Gastrocnemius medialis (tissue), 4 donors: ENCODE measurements around the gene CENPP. TPM values are rescaled to one million over a fixed set of nuclear protein-coding genes. Genes with fewer than 3 reads are reported as not detected.

ENCODE experiments used
- ATAC-seq, 2 donors: fragments of 150-250 bp; one replicate each; pipeline ENCODE4 v1.9.1; 2016
- DNase-seq, 2 donors: peaks; one replicate each; pipeline ENCODE4 v3.0.0-alpha.2; 2019
- H3K27ac ChIP-seq, 4 donors: fragments of 200-600 bp; sonication (generic); 1 replicate in 1 of 4; 2 replicates in 3 of 4; pipeline ENCODE4 v1.5.1; 2016 to 2018; ENCODE audit warnings: mild to moderate bottlenecking in 2 of 4, moderate library complexity in 1 of 4
- H3K27me3 ChIP-seq, 3 donors: fragments of 200-600 bp; sonication (generic) in 2 of 3; 1 replicate in 1 of 3; 2 replicates in 2 of 3; pipeline versions ENCODE4 v1.5.1 to v1.6.0; 2016 to 2019; ENCODE audit warnings: mild to moderate bottlenecking in 1 of 3, moderate library complexity in 1 of 3
- H3K36me3 ChIP-seq, 2 donors: fragments of 200-600 bp; sonication (generic) in 1 of 2; one replicate each; pipeline ENCODE4 v1.5.1; 2017 to 2018
- H3K4me1 ChIP-seq, 2 donors: fragments of 200-600 bp; sonication (generic) in 1 of 2; one replicate each; pipeline ENCODE4 v1.5.1; 2016 to 2017; ENCODE audit warnings: mild to moderate bottlenecking in 2 of 2
- H3K4me3 ChIP-seq, 4 donors: fragments of 200-600 bp; sonication (generic) in 3 of 4; 1 replicate in 1 of 4; 2 replicates in 3 of 4; pipeline ENCODE4 v1.5.1; 2016 to 2019; ENCODE audit warnings: mild to moderate bottlenecking in 2 of 4
- H3K9me3 ChIP-seq, 3 donors: fragments of 200-600 bp; sonication (generic) in 2 of 3; 1 replicate in 1 of 3; 2 replicates in 2 of 3; pipeline ENCODE4 v1.5.1; 2016 to 2019
- CTCF ChIP-seq, 5 experiments: fragments of 450-650 bp in 3 of 5; fragments of 200-600 bp in 2 of 5; sonication (generic) in 2 of 5; IDR thresholded peaks in 4 of 5; conservative IDR thresholded peaks in 1 of 5; 1 replicate in 4 of 5; 2 replicates in 1 of 5; pipeline ENCODE4 v1.5.1; 2016 to 2019; ENCODE audit warnings: antibody characterized with exemption in 5 of 5, mild to moderate bottlenecking in 3 of 5, moderate library complexity in 3 of 5
- POLR2A ChIP-seq, 2 donors: fragments of 450-650 bp; IDR thresholded peaks; one replicate each; pipeline ENCODE4 v1.6.1; 2017; ENCODE audit warnings: antibody characterized with exemption in 2 of 2, mild to moderate bottlenecking in 2 of 2, moderate library complexity in 2 of 2
- in situ Hi-C, 4 donors: fragments of 200-750 bp; cut with MboI; loops; one replicate each; pipeline versions ENCODE4 v1.15.0 to v1.8.0; 2017; ENCODE audit warnings: low sequenced_read_pairs in 4 of 4
- intact Hi-C: fragments of 100-400 bp; cut with DNase I; formaldehyde crosslinking; loops from one replicate; pipeline ENCODE4 v1.15.1; 2023; ENCODE audit warnings: low total_unique reads
- total RNA-seq, 4 donors: library from RNA; depleted of rRNA; stranded (reverse); fragments of >200 nt; gene quantifications; one replicate each; pipeline versions ENCODE4 v1.1.0 to v1.2.3, GENCODE V29; 2016

Gene CENPP
- total RNA-seq, 4 donors from 2014 or later, result 1.8 to 11.5 (median 8.7) TPM

GRCh38 chr9:92545002-92545510 lies 219.3 kb downstream of the CENPP start:
- no peaks in the 10 kb centered on the region for H3K27me3 ChIP-seq
- DNase-seq, result no peak
- no peak for TF ChIP-seq CTCF (IDR thresholded peaks at IDR 0.05 in 4 of 5, conservative IDR thresholded peaks at IDR 0.05 in 1 of 5)
- TF ChIP-seq POLR2A (IDR thresholded peaks at IDR 0.05), result no peak
- H3K9me3 ChIP-seq, result no peaks in the 10 kb centered on the region
- no peak overlapping the region for H3K27ac ChIP-seq
- ATAC-seq, result no peak
- no peak overlapping the region for H3K4me3 ChIP-seq
- H3K4me1 ChIP-seq, result no peaks in the 10 kb centered on the region
- H3K36me3 ChIP-seq, result no peaks in the 10 kb centered on the region
- intact Hi-C loops (no loop called here), in situ Hi-C loops (no loop called here)

- ATAC-seq (no peak), DNase-seq (no peak)
- TF ChIP-seq POLR2A (IDR thresholded peaks at IDR 0.05) (no peak), CTCF (IDR thresholded peaks at IDR 0.05 in 4 of 5, conservative IDR thresholded peaks at IDR 0.05 in 1 of 5) (no peak)
- Histone ChIP-seq H3K4me3 (no peak overlapping the region), H3K36me3 (no peaks in the 10 kb centered on the region), H3K27me3 (no peaks in the 10 kb centered on the region), H3K27ac (no peak overlapping the region), H3K4me1 (no peaks in the 10 kb centered on the region), H3K9me3 (no peaks in the 10 kb centered on the region)
- in situ Hi-C loops (no loop called here), intact Hi-C loops (no loop called here)
Observed at GRCh38 chr9:92547356-92547755, 221.6 kb downstream of the CENPP start.

GRCh38 chr9:92550765-92551164 lies 225.0 kb downstream of the CENPP start:
- DNase-seq (no peak), ATAC-seq (no peak)
- no peaks in the 10 kb centered on the region for H3K9me3 ChIP-seq
- no peak overlapping the region for H3K27ac ChIP-seq
- in situ Hi-C loops, result no loop called here
- TF ChIP-seq CTCF (IDR thresholded peaks at IDR 0.05 in 4 of 5, conservative IDR thresholded peaks at IDR 0.05 in 1 of 5), result no peak
- no peak for TF ChIP-seq POLR2A (IDR thresholded peaks at IDR 0.05)
- no peaks in the 10 kb centered on the region for H3K36me3 ChIP-seq
- no peak overlapping the region for H3K4me3 ChIP-seq
- H3K27me3 ChIP-seq, result no peaks in the 10 kb centered on the region
- intact Hi-C loops, result no loop called here
- H3K4me1 ChIP-seq, result no peaks in the 10 kb centered on the region

- TF ChIP-seq CTCF (IDR thresholded peaks at IDR 0.05 in 4 of 5, conservative IDR thresholded peaks at IDR 0.05 in 1 of 5) (no peak), POLR2A (IDR thresholded peaks at IDR 0.05) (no peak)
- intact Hi-C loops, result no loop called here
Observed at GRCh38 chr9:92558612-92559374, 233.0 kb downstream of the CENPP start.

More at GRCh38 chr9:92558612-92559374, 233.0 kb downstream of the CENPP start:
- no peak overlapping the region for H3K4me3 ChIP-seq
- DNase-seq, result no peak
- no peaks in the 10 kb centered on the region for H3K27me3 ChIP-seq
- H3K9me3 ChIP-seq, result no peaks in the 10 kb centered on the region
- no peaks in the 10 kb centered on the region for H3K4me1 ChIP-seq
- H3K27ac ChIP-seq, result no peak overlapping the region
- no peaks in the 10 kb centered on the region for H3K36me3 ChIP-seq
- in situ Hi-C loops, result no loop called here
- no peak for ATAC-seq
